ENCODE data around the gene JAG2. TPM values are rescaled to one million over a fixed set of nuclear protein-coding genes. Genes with fewer than 3 reads are reported as not detected.

Gene JAG2
- total RNA-seq, 1 donor: 0.86 TPM

DNA sequence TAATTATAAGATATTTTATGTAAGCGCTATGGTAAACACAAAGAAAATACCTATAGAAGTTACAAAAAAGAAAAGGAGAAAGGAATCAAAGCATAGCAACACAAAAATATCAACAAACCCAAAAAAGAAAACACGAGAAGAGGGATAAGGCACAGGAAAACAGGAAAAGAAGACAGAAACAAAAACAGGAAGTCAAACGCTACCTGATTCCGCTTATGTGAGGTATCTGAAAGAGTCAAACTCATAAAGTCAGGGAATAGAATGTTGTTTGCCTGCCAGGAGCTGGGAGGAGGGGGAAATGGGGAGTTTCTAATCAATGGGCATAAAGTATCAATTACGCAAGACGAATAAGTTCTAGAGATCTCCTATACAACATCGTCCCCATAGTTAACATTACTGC lies 63.4 kb downstream of the JAG2 start:
- TF ChIP-seq, protein P1, sequence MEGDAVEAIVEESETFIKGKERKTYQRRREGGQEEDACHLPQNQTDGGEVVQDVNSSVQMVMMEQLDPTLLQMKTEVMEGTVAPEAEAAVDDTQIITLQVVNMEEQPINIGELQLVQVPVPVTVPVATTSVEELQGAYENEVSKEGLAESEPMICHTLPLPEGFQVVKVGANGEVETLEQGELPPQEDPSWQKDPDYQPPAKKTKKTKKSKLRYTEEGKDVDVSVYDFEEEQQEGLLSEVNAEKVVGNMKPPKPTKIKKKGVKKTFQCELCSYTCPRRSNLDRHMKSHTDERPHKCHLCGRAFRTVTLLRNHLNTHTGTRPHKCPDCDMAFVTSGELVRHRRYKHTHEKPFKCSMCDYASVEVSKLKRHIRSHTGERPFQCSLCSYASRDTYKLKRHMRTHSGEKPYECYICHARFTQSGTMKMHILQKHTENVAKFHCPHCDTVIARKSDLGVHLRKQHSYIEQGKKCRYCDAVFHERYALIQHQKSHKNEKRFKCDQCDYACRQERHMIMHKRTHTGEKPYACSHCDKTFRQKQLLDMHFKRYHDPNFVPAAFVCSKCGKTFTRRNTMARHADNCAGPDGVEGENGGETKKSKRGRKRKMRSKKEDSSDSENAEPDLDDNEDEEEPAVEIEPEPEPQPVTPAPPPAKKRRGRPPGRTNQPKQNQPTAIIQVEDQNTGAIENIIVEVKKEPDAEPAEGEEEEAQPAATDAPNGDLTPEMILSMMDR (IDR thresholded peaks at IDR 0.05; ENCODE audit: insufficient read depth, low read depth, low read length): no peak
- no peak overlapping the region for H3K4me3 ChIP-seq (ENCODE audit: low read depth, low read length)
- DNase-seq (ENCODE audit: low read depth): no peak

DNA sequence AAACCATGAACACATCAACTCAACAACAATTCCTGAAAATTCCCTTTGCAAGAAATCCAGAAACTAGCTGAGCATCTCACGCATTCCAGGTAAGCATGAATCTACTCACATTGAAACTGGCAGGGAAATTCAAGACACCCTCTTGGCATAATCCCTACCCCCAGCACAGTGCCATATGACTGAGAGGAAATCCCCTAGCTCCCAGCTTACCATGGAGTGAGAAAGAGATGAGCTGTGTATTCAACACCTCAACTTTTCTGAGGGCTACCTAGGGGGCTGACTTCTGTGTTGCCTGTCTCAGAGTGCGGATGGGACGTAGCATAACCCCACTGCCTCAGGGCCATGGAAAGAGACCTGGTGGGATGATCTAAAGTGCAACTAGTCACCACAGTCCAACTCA lies 65.7 kb downstream of the JAG2 start:
- TF ChIP-seq, protein P1 (IDR thresholded peaks at IDR 0.05; ENCODE audit: insufficient read depth, low read depth, low read length): no peak
- DNase-seq (ENCODE audit: low read depth): no peak
- H3K4me3 ChIP-seq (ENCODE audit: low read depth, low read length): no peak overlapping the region

- TF ChIP-seq, protein P1 (IDR thresholded peaks at IDR 0.05; ENCODE audit: insufficient read depth, low read depth, low read length): no peak
Measured at GRCh38 chr14:105102361-105102870, 66.2 kb downstream of the JAG2 start.

DNA sequence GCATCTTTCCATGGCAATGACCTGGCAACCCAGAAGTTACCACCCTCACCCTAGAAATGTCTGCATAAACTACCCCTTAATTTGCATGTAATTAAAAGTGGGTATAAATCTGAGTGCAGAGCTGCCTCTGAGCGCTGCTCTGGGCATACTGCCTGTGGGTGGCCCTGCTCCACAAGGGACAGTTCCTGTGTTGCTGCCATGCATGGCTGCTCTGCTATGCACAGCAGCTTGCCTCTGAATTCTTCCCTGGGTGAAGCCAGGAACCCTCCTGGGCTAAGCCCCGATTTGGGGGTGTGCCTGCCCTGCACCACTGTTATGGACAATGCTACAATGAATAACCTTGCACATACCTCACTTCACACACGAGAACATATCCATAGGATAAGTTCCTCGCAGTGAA lies 67.7 kb downstream of the JAG2 start:
- no peak overlapping the region for H3K4me3 ChIP-seq (ENCODE audit: low read depth, low read length)
- no peak for DNase-seq (ENCODE audit: low read depth)
- TF ChIP-seq, protein P1 (IDR thresholded peaks at IDR 0.05; ENCODE audit: insufficient read depth, low read depth, low read length): no peak

More at GRCh38 chr14:105102361-105102870, 66.2 kb downstream of the JAG2 start:
- DNase-seq (ENCODE audit: low read depth): no peak
- H3K4me3 ChIP-seq (ENCODE audit: low read depth, low read length): no peak overlapping the region

GRCh38 chr14:105099778-105100177 lies 68.8 kb downstream of the JAG2 start:
- no peak for DNase-seq (ENCODE audit: low read depth)
- no peak overlapping the region for H3K4me3 ChIP-seq (ENCODE audit: low read depth, low read length)
- TF ChIP-seq, protein P1 (IDR thresholded peaks at IDR 0.05; ENCODE audit: insufficient read depth, low read depth, low read length): no peak

DNA sequence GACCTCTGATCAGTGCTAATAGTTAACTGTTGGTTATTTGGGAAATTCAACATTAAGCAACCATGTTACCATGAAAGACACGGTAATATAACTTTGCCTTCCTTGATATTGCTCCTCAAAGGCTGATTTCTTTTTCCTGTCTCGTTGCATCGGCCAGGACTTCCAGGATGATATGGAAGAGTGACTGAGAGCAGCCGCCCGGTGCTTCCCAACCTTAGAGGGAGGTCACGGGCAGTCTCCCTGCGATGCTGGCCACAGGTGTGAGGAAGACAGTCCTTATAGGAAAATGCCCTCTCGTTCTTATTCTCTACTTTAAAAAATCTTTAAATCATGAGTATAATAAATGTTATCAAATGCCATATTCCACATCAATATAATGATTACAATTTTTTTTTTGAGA lies 70.3 kb downstream of the JAG2 start:
- H3K4me3 ChIP-seq (ENCODE audit: low read depth, low read length): no peak overlapping the region
- TF ChIP-seq, protein P1 (IDR thresholded peaks at IDR 0.05; ENCODE audit: insufficient read depth, low read depth, low read length): no peak
- no peak for DNase-seq (ENCODE audit: low read depth)

- H3K4me3 ChIP-seq (ENCODE audit: low read depth, low read length): no peak overlapping the region
- DNase-seq (ENCODE audit: low read depth): no peak
- TF ChIP-seq, protein P1 (IDR thresholded peaks at IDR 0.05; ENCODE audit: insufficient read depth, low read depth, low read length): no peak
Measured at GRCh38 chr14:105097794-105098127, 70.8 kb downstream of the JAG2 start.

All from fibroblast of villous mesenchyme (primary cell).